Measurements from ENCODE around the gene ATXN3L.

Gene ATXN3L

DNA sequence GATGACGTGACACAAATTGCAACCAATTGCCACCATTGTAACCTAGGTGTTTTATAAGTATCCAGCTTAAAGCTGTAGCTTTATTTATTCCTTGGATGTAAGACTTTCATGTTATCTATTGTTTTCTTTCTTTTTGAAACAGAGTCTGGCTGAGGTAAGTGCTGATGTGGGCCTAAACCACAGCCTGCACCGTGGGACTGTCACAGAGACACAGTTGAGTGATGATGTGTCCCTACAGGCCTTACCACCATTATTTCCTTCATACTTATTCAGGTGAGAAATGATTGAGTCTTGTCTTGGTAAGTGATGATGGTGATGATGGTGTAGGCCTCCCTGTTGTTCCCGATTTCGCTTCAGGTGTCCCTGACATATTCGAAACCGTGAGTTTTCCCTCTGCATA is 8.3 kb downstream of the ATXN3L start:
- Histone ChIP-seq H3K9me3 (ENCODE audit: control insufficient read depth, insufficient read depth, low read depth, low read length) (no peaks in the 10 kb centered on the region), H3K36me3 (ENCODE audit: control insufficient read depth in 2 of 2, insufficient read depth in 1 of 2, low read length in 2 of 2) (no peaks in the 10 kb centered on the region)
- CTCF ChIA-PET = interaction anchor here (0.9 kb wide), 1 partner anchor 10 kb away, joined by 3 read pairs; no protein-coding TSS in a partner anchor

DNA sequence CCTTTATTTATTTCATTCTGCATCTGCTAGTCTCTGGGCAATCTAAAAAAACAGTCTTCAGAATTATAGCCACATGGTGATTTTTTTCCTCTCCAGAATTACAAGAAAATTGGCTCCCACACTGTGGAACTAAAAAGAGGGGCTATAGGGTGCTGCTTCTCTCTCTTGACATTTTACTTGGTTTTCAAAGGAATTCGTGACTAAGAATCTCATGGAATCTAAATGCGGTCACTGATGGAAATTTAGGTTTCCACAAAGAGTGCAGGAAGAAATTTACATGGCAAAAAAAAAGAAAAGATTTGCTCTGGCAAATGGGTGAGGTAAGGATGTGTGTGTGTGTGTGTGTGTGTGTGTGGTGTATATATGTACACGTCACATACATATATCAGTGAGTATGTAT is 10.2 kb downstream of the ATXN3L start:
- H3K4me3 ChIP-seq (ENCODE audit: low read depth, low read length) = no peak overlapping the region
- H3K27ac ChIP-seq (ENCODE audit: extremely low read depth, low read depth, low read length) = no peak overlapping the region
- TF ChIP-seq SP7 (tag by site-specific recombination; IDR thresholded peaks at IDR 0.05) = no peak
- no peak for TF ChIP-seq ZNF830 (tag by site-specific recombination; IDR thresholded peaks at IDR 0.05; ENCODE audit: low read depth)
- TF ChIP-seq ZNF585B (tag by site-specific recombination; IDR thresholded peaks at IDR 0.05) = no peak
- no peak for TF ChIP-seq YY2 (tag by site-specific recombination; IDR thresholded peaks at IDR 0.05)
- no peak for TF ChIP-seq ZNF391 (tag by site-specific recombination; IDR thresholded peaks at IDR 0.05; ENCODE audit: borderline replicate concordance, low read depth)
- no peak for TF ChIP-seq ZNF626 (tag by site-specific recombination; IDR thresholded peaks at IDR 0.05)
- TF ChIP-seq ZNF488 (tag by site-specific recombination; IDR thresholded peaks at IDR 0.05) = no peak
- no peak for TF ChIP-seq ZNF221 (tag by site-specific recombination; IDR thresholded peaks at IDR 0.05; ENCODE audit: borderline replicate concordance)
- TF ChIP-seq ZNF629 (tag by site-specific recombination; IDR thresholded peaks at IDR 0.05) = no peak
- no peak for TF ChIP-seq ZNF707 (tag by site-specific recombination; IDR thresholded peaks at IDR 0.05)
- TF ChIP-seq ZNF777 (tag by site-specific recombination; IDR thresholded peaks at IDR 0.05; ENCODE audit: borderline replicate concordance) = no peak
- TF ChIP-seq ZBTB17 (tag by site-specific recombination; IDR thresholded peaks at IDR 0.05) = no peak
- TF ChIP-seq SCRT2 (tag by site-specific recombination; IDR thresholded peaks at IDR 0.05) = no peak
- POLR2A ChIA-PET = no interaction called here
- H3K4me1 ChIP-seq (ENCODE audit: control insufficient read depth, insufficient read depth, low read length) = no peaks in the 10 kb centered on the region
- H3K36me3 ChIP-seq (ENCODE audit: control insufficient read depth in 2 of 2, insufficient read depth in 1 of 2, low read length in 2 of 2) = no peaks in the 10 kb centered on the region
- CTCF ChIA-PET = interaction anchor here (1.4 kb wide), 1 partner anchor 75 kb away, joined by 3 read pairs; no protein-coding TSS in a partner anchor
- H3K9me3 ChIP-seq (ENCODE audit: control insufficient read depth, insufficient read depth, low read depth, low read length) = no peaks in the 10 kb centered on the region

More for the DNA sequence above, 8.3 kb downstream of the ATXN3L start:
- TF ChIP-seq ZNF248 (tag by site-specific recombination; IDR thresholded peaks at IDR 0.05) (no peak), KLF7 (tag by site-specific recombination; IDR thresholded peaks at IDR 0.05; ENCODE audit: borderline replicate concordance) (no peak), ZNF645 (tag by site-specific recombination; IDR thresholded peaks at IDR 0.05) (no peak), ZNF580 (tag by site-specific recombination; IDR thresholded peaks at IDR 0.05) (no peak), ZNF146 (tag by site-specific recombination; IDR thresholded peaks at IDR 0.05) (no peak), ZNF837 (tag by site-specific recombination; IDR thresholded peaks at IDR 0.05) (no peak), ZNF2 (tag by site-specific recombination; IDR thresholded peaks at IDR 0.05) (no peak), KLF16 (tag by site-specific recombination; IDR thresholded peaks at IDR 0.05) (no peak), ZNF274 (IDR thresholded peaks at IDR 0.05; ENCODE audit: low read length) (no peak), ZNF274 (tag by site-specific recombination; IDR thresholded peaks at IDR 0.05; ENCODE audit: borderline replicate concordance) (no peak), ZNF302 (tag by site-specific recombination; IDR thresholded peaks at IDR 0.05; ENCODE audit: low read depth) (no peak)
- Histone ChIP-seq H3K27ac (ENCODE audit: extremely low read depth, low read depth, low read length) (no peak overlapping the region), H3K4me3 (ENCODE audit: low read depth, low read length) (no peak overlapping the region), H3K4me1 (ENCODE audit: control insufficient read depth, insufficient read depth, low read length) (no peaks in the 10 kb centered on the region)
- POLR2A ChIA-PET = no interaction called here

Measured in HEK293 (cell line).